IPS DF 6.9 (cell line): ENCODE results near the gene KIAA0753.
A peak's percentile ranks its signal among the peaks of the same experiment; 100 is the strongest.

Experiments
- DNase-seq: peaks from one replicate; pipeline ENCODE4 v3.0.0-alpha.2; 2013; ENCODE audit warnings: low read depth, low spot score
- H3K27ac ChIP-seq: one replicate; pipeline ENCODE4 v1.5.1; 2013; ENCODE audit warnings: low read length, control low read depth
- H3K27me3 ChIP-seq: 2 replicates; pipeline ENCODE4 v1.6.1; 2013; ENCODE audit warnings: mild to moderate bottlenecking, low read length; ENCODE audit not compliant: control insufficient read depth, insufficient read depth
- H3K36me3 ChIP-seq: 2 replicates; pipeline ENCODE4 v1.6.1; 2013; ENCODE audit warnings: low read length; ENCODE audit not compliant: control insufficient read depth, insufficient read depth
- H3K4me1 ChIP-seq: 2 replicates; pipeline ENCODE4 v1.6.1; 2013; ENCODE audit warnings: low read length; ENCODE audit not compliant: control insufficient read depth, insufficient read depth
- H3K4me3 ChIP-seq: 2 replicates; pipeline ENCODE4 v1.5.1; 2013; ENCODE audit warnings: mild to moderate bottlenecking, low read length
- H3K9me3 ChIP-seq: 2 replicates; pipeline ENCODE4 v1.6.1; 2013; ENCODE audit warnings: low read length, inconsistent platforms; ENCODE audit not compliant: control insufficient read depth, insufficient read depth
- WGBS: extraction: QIAGEN DNeasy Blood & Tissue Kit; methylation state at CpG from one replicate; pipeline ENCODE4 v1.1.7; 2013; ENCODE audit warnings: mixed read lengths, missing lambda C conversion rate; ENCODE audit not compliant: insufficient read length, insufficient coverage; 5-methylcytosine and 5-hydroxymethylcytosine counted together

Gene KIAA0753

DNA sequence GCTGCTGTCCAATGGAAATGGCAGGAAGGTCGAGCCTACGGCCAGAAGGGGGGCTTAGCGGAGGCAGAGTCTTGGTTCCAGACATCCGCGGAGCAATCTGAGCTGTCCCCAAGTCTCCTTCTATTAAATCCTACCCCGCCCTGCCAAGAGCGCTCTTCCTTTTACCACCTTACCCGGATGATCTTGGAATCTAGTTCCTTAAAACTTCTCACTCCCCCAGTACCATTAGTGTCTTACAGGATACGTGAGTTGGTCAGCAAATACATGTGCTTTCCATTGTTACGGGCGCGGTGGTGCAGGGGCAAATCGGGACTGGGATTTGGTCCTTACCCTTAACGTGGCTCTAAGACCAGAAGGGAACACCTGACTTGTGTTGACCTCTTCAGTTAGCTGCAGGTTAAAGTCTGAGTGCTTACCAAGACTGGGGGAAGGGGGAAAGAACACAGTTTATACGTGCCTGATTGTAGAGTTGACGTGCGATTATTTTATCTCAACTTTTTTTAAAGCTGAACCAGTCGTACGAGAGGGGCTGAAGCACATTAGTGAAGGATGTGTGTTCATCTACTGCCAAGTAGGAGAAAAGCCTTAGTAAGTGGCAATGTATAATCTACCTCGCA lies 844 bp upstream of the KIAA0753 start:
- Histone ChIP-seq H3K9me3 (no peaks in the 10 kb centered on the region), H3K36me3 (0 out of 2 replicates have a peak, but pooled peaks cover 3% of the 10 kb centered on the region), H3K4me1 (no peaks in the 10 kb centered on the region), H3K4me3 (peak overlapping the region; percentile 89), H3K27me3 (no peaks in the 10 kb centered on the region), H3K27ac (no peak overlapping the region)
- DNase-seq, result no peak
- WGBS, result no CpG with 5 or more reads among the region's 20 CpGs

DNA sequence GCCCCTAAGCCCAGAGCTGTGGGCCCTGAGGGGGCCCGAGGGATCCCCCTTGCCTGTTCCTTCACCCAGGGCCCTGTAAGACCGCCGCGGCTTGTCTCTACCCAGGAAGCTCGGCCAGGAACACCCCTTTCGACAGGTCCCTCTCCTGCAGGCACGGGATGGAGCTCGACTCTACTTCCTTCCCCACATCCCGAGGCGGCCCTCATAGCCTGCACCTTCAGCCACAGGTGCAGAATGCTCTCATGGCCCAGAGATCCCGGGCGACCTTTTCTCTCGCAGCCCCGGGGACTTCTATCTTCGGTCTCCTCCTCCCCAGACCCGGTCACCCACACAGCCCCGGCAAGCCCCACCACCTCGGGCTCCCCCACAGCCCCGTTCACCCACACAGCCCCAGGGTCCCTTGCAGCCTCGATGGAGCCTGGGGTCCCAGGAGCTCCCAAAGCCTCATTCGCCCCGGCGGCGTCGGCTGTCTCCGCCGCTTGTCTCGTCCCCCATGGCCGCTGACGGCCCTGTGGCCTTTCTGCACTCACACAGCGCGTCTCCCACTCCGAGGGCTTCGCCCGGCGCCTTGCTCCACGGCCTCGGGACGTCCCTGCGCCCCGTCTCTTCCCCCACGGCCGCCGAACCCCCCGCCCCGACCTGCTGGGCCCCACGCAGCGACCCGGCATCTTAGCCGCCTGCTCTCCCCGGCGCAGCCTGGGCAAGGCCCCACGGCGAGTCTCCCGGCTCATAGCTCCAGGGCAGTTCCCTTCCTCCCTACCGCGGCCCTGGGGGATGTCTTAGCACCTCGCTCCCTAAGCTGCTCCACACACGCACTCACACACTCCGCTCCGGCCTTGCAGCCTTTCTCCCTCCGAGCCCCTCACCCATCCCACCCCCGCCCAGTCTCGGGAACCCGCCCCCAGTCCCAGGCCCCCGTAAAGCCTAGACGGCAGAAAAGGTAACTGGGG lies 650 bp downstream of the KIAA0753 start:
- Histone ChIP-seq H3K4me1 (no peaks in the 10 kb centered on the region), H3K9me3 (no peaks in the 10 kb centered on the region), H3K27ac (no peak overlapping the region), H3K4me3 (peak overlapping the region; percentile 89), H3K27me3 (no peaks in the 10 kb centered on the region), H3K36me3 (0 out of 2 replicates have a peak, but pooled peaks cover 3% of the 10 kb centered on the region)
- no peak for DNase-seq
- no CpG with 5 or more reads among the region's 67 CpGs for WGBS

DNA sequence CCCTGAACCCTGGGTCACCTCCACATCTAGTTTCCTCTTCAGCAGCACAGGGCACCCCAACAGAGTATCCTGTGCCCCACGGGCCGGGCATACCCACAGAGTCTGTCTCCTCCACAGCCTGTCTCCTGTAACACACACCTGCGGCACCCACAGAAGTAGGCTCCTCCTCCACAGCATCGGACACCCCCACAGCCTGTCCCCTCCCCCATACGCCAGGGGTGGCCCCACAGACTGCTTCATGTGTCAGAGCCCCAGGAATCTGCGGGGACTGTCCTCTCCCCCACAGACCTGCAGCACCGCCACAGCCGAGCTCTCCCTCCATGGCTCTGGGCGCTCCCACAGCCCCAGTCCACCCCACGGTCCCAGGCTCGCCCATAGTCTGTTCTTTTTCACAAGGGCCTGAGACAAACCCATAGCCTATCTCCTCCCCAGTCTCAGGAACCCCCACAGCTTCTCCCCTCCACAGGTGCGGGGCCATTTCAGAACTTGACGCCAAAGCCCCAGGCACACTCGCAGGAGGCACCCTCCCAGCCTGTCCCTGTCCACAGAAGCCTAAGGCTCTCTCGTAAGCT lies 1.4 kb downstream of the KIAA0753 start:
- Histone ChIP-seq H3K4me1 (no peaks in the 10 kb centered on the region), H3K27me3 (no peaks in the 10 kb centered on the region), H3K9me3 (no peaks in the 10 kb centered on the region), H3K27ac (no peak overlapping the region), H3K4me3 (no peak overlapping the region; the same call in 1 of the 2 replicates), H3K36me3 (0 out of 2 replicates have a peak, but pooled peaks cover 3% of the 10 kb centered on the region)
- no peak for DNase-seq
- no CpG with 5 or more reads among the region's 15 CpGs for WGBS

DNA sequence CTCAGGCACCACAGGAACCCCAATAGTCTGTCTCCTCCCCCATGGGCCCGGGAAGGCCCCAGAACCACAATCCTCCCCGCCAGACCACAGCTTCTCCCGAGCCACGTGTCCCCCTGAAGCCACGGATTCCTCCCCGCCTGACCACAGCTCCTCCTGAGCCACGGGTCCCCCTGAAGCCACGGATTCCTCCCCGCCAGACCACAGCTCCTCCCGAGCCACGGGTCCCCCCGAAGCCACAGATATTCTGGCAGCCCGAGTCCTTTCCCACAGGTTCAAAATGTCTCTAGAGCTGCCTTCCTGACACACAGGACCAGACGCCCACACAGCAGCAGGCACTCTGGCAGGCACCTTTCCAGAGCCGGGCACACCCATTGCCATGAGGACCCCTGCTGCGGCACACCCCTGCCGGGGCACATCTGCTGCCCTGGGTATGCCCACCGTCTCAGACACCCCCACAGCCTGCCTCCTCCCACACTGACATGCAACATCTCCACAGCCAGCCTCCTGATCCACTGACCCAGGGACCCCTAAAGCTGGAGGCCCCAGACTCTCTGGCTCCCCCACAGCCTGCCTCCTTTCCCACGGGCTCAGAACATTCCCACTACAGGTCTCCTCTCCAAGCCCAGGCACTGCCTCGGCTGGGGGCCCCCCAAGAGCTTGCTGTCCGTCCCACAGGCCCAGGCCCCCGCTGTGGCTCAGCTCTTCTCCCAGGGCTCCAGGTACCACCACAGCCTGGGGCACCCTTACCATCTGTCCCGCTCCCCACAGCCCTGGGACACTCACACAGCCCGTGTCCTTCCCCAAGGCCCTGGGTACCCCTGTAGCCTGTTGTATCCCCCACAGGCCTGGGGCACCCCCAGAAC lies 2.2 kb downstream of the KIAA0753 start:
- no peak overlapping the region for H3K4me3 ChIP-seq
- no peaks in the 10 kb centered on the region for H3K9me3 ChIP-seq
- H3K36me3 ChIP-seq, result 0 out of 2 replicates have a peak, but pooled peaks cover under 1% of the 10 kb centered on the region
- DNase-seq, result no peak
- no peaks in the 10 kb centered on the region for H3K27me3 ChIP-seq
- no CpG with 5 or more reads among the region's 24 CpGs for WGBS
- H3K27ac ChIP-seq, result no peak overlapping the region
- no peaks in the 10 kb centered on the region for H3K4me1 ChIP-seq

DNA sequence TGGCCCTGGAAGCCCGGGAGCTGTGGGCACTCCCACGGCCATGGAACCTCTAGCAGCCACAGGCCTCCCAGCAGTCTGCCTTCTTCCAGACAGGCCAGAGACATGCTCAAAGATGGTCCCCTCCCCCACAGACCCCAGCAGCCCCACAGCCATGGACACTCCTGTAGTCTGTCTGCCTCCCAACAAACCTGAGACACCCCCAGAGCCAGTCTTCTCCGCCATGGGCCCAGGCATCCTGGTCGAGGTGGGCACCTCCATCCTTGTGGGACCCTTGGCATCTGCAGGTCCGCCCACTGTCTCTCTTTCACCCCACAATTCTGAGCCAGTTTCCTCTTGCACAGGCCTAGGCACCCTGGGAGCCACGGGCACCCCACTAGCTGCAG lies 3.1 kb downstream of the KIAA0753 start:
- Histone ChIP-seq H3K9me3 (no peaks in the 10 kb centered on the region), H3K27me3 (no peaks in the 10 kb centered on the region), H3K36me3 (no peaks in the 10 kb centered on the region; the same call in 1 of the 2 replicates), H3K27ac (no peak overlapping the region), H3K4me1 (no peaks in the 10 kb centered on the region), H3K4me3 (no peak overlapping the region)
- no CpG with 5 or more reads among the region's 6 CpGs for WGBS
- DNase-seq, result no peak

DNA sequence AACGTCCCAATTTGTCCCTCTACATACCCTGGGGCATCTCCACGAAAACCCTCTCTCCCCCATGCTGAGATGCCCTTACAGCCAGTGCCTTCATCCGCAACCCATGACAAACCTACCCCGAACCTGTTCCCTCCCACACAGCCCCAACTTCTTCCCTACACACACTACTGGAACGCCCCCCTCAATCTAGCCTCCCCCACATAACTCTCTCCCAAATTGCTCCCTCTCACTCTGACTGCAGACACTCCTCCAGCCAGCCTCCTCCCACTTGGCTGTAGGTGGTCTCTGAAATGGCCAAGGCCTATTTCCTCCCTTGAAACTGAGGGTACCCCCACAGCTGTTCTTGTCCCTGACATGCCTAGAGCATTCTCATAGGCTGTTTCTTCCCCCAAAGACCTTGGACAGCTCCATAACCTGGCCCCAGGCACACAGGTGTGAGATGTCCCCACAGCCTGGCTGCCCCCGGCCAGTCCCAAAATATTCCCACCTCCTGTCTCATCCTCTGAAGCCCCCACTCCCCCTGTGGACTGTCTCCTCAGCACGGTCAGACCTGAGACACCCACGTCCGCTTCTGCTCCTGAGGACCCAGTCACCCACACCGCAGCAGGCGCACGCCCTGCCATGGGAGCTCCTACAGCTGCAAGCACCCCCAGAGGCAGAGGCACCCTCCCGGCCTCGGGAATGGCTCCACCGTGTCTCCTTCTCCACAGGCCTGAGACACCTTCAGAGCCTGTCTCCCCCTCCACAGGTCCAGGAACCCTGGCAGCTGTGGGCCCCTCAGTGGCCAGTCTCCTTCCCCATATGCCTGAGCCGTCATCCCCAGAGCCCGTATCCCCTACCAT lies 3.7 kb downstream of the KIAA0753 start:
- H3K9me3 ChIP-seq, result no peaks in the 10 kb centered on the region
- no peak for DNase-seq
- no peak overlapping the region for H3K4me3 ChIP-seq
- no CpG with 5 or more reads among the region's 17 CpGs for WGBS
- no peaks in the 10 kb centered on the region for H3K27me3 ChIP-seq
- no peaks in the 10 kb centered on the region; the same call in 1 of the 2 replicates for H3K36me3 ChIP-seq
- no peaks in the 10 kb centered on the region for H3K4me1 ChIP-seq
- no peak overlapping the region for H3K27ac ChIP-seq

DNA sequence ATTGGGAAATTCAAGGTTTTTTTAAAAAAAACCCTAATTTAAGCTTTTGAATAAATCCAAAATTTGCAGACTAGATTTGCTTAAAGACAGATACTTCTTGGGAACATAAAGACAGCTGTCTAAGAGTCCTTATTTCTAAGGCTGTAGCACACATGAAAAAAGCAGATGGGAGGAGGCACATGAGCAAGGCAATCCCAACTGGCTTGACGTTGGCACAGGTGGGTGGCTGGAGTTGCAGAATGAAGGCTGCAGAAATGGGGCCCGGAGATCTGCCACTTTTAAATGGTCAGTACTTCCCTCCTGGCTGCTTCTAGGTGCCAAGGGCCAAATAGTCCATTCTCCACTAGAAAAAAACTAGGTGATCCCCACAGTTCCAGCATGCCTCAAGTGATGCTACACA lies 4.4 kb downstream of the KIAA0753 start:
- no peak for DNase-seq
- no peaks in the 10 kb centered on the region; the same call in 1 of the 2 replicates for H3K36me3 ChIP-seq
- H3K9me3 ChIP-seq, result no peaks in the 10 kb centered on the region
- H3K27ac ChIP-seq, result no peak overlapping the region
- H3K4me3 ChIP-seq, result no peak overlapping the region
- H3K4me1 ChIP-seq, result no peaks in the 10 kb centered on the region
- H3K27me3 ChIP-seq, result no peaks in the 10 kb centered on the region
- WGBS, result no CpG with 5 or more reads among the region's 2 CpGs

DNA sequence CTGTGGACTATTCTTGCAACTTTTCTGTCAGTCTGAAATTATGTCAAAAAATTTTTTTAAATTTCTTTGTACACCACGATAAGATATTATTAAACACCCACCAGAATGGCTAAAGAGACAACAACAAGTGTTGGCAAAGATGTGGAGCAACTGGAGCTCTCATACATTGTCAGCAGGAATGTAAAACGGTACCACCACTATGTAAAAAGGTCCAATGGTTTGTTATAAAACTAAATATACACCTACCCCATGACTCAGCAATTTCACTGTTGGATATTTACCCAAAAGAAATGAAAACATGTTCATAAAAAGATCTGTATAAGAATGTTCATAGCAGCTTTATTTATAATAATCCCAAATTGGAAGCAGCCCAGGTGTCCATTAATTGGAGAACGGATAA lies 7.2 kb downstream of the KIAA0753 start:
- Histone ChIP-seq H3K27ac (no peak overlapping the region), H3K9me3 (no peaks in the 10 kb centered on the region), H3K36me3 (no peaks in the 10 kb centered on the region; the same call in 1 of the 2 replicates), H3K4me3 (no peak overlapping the region), H3K27me3 (no peaks in the 10 kb centered on the region), H3K4me1 (no peaks in the 10 kb centered on the region)
- no peak for DNase-seq
- no CpG with 5 or more reads among the region's 3 CpGs for WGBS

DNA sequence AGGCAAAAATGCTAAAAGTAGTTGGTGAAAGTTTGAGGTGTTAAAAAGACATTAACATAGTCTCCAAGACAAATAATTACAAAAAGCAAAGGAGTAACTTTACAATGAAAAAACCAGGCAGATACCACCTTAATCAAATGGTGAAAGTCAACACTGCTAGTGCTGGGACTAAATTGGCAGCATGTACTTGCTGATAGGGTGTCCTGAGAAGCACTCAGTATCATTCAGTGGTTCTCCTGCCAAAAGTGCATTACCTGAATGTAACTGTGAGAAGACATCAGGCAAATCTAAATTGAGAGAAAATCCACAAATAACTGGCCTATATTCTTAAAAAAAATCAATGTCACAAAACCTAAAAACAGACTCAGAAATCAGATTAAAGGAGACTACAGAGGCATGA lies 8.0 kb downstream of the KIAA0753 start:
- H3K4me3 ChIP-seq, result no peak overlapping the region
- no peaks in the 10 kb centered on the region for H3K4me1 ChIP-seq
- DNase-seq, result no peak
- no peaks in the 10 kb centered on the region for H3K9me3 ChIP-seq
- no peaks in the 10 kb centered on the region for H3K27me3 ChIP-seq
- no peaks in the 10 kb centered on the region; the same call in 1 of the 2 replicates for H3K36me3 ChIP-seq
- no peak overlapping the region for H3K27ac ChIP-seq
